GM19023 (cell line): ENCODE results near the gene TMEM108.
A peak's percentile ranks its signal among the peaks of the same experiment; 100 is the strongest.

Source experiments
- ATAC-seq: cut with Tn5 transposase; IDR thresholded peaks from one replicate; pipeline ENCODE4 v1.9.1; 2021; ENCODE audit warnings: mild to moderate bottlenecking, moderate library complexity; ENCODE audit not compliant: unreplicated experiment

TMEM108 gene

GRCh38 chr3:133113927-133114597 is 75.9 kb downstream of the TMEM108 start:
- ATAC-seq: no peak

GRCh38 chr3:133115176-133115575 is 77.0 kb downstream of the TMEM108 start:
- no peak for ATAC-seq

GRCh38 chr3:133117342-133117741 is 79.2 kb downstream of the TMEM108 start:
- no peak for ATAC-seq

- no peak for ATAC-seq
Measured at GRCh38 chr3:133119176-133119575, 81.0 kb downstream of the TMEM108 start.

GRCh38 chr3:133121450-133121849 is 83.3 kb downstream of the TMEM108 start:
- ATAC-seq: no peak

GRCh38 chr3:133123636-133124035 is 85.4 kb downstream of the TMEM108 start:
- no peak for ATAC-seq

GRCh38 chr3:133124511-133124910 is 86.3 kb downstream of the TMEM108 start:
- ATAC-seq: no peak

- no peak for ATAC-seq
Measured at GRCh38 chr3:133125171-133125570, 87.0 kb downstream of the TMEM108 start.

- no peak for ATAC-seq
Measured at GRCh38 chr3:133125802-133126201, 87.6 kb downstream of the TMEM108 start.

- ATAC-seq: no peak
Measured at GRCh38 chr3:133127381-133127780, 89.2 kb downstream of the TMEM108 start.

GRCh38 chr3:133130168-133130567 is 92.0 kb downstream of the TMEM108 start:
- no peak for ATAC-seq

- no peak for ATAC-seq
Measured at GRCh38 chr3:133135306-133135705, 97.1 kb downstream of the TMEM108 start.

GRCh38 chr3:133136114-133137041 is 98.2 kb downstream of the TMEM108 start:
- no peak for ATAC-seq

GRCh38 chr3:133137042-133137996 is 99.1 kb downstream of the TMEM108 start:
- peak; percentile 17 for ATAC-seq

GRCh38 chr3:133138017-133138416 is 99.8 kb downstream of the TMEM108 start:
- ATAC-seq: peak; percentile 73

- no peak for ATAC-seq
Measured at GRCh38 chr3:133152056-133152455, 113.9 kb downstream of the TMEM108 start.

- ATAC-seq: no peak
Measured at GRCh38 chr3:133152681-133153220, 114.6 kb downstream of the TMEM108 start.

GRCh38 chr3:133153382-133153781 is 115.2 kb downstream of the TMEM108 start:
- no peak for ATAC-seq

GRCh38 chr3:133157716-133158115 is 119.5 kb downstream of the TMEM108 start:
- no peak for ATAC-seq

GRCh38 chr3:133158686-133159085 is 120.5 kb downstream of the TMEM108 start:
- no peak for ATAC-seq
